PC-9 (cell line): Measurements from ENCODE around the gene APOL2.

Source experiments
- EZH2 ChIP-seq: fragments of 200-600 bp; sonication (generic); IDR thresholded peaks from 2 replicates; pipeline ENCODE4 v1.8.0; 2017; ENCODE audit warnings: antibody characterized with exemption, low read depth
- TF ChIP-seq, protein P1 (sequence below): fragments of 200-600 bp; sonication (generic); conservative IDR thresholded peaks from 2 replicates; pipeline ENCODE4 v1.6.1; 2017; ENCODE audit warnings: mixed run types, antibody characterized with exemption, mild to moderate bottlenecking, moderate library complexity

DNA sequence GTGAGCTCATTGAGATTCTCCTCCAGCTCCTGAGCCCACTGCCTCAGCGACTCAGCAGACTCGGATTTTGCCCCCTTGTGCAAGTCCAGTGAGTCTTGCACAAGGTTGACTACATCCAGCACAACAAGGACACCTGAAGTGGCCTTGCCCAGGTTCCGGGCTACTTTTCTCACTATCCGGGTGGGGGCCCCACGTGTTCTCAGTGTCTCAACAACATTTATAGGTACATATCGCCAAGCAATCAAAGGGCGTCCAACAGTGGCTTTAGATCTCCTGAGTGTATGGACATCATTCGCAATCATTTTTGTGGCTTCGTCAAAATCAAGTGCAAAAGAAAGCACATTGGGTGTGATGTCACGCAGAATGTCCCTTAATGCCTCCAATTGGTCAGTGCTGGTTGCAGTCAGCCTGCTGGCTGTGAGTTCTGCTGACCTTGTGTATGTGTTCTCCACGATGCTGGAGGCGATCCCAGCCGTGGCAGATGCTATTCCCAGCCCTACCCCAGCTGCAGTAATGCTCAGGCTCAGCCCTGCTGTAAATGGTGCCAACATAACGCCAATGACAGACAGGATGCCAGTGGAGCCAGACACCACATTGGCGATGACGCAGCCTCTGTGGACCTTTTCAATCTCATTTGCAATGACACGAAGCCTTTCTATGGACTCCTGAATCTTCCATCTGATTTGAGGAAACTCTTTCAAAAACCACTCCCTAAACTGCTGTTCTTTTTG, 48.1 kb downstream of the APOL2 start:
- TF ChIP-seq, protein P1, sequence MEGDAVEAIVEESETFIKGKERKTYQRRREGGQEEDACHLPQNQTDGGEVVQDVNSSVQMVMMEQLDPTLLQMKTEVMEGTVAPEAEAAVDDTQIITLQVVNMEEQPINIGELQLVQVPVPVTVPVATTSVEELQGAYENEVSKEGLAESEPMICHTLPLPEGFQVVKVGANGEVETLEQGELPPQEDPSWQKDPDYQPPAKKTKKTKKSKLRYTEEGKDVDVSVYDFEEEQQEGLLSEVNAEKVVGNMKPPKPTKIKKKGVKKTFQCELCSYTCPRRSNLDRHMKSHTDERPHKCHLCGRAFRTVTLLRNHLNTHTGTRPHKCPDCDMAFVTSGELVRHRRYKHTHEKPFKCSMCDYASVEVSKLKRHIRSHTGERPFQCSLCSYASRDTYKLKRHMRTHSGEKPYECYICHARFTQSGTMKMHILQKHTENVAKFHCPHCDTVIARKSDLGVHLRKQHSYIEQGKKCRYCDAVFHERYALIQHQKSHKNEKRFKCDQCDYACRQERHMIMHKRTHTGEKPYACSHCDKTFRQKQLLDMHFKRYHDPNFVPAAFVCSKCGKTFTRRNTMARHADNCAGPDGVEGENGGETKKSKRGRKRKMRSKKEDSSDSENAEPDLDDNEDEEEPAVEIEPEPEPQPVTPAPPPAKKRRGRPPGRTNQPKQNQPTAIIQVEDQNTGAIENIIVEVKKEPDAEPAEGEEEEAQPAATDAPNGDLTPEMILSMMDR, result no peak
- no peak for TF ChIP-seq EZH2
